ENCODE data around the gene NIPAL3.
"Not testable (repeated sequence)": the region's sequence is repeated elsewhere in the genome, so short reads cannot be mapped to it uniquely, and the experiment has no call there.

The NIPAL3 gene

GRCh38 chr1:24516506-24516905, 100.9 kb downstream of the NIPAL3 start:
- DNase-seq (ENCODE audit: low spot score) = no peak

- DNase-seq (ENCODE audit: low spot score) = no peak
Measured at GRCh38 chr1:24517898-24518297, 102.3 kb downstream of the NIPAL3 start.

DNA sequence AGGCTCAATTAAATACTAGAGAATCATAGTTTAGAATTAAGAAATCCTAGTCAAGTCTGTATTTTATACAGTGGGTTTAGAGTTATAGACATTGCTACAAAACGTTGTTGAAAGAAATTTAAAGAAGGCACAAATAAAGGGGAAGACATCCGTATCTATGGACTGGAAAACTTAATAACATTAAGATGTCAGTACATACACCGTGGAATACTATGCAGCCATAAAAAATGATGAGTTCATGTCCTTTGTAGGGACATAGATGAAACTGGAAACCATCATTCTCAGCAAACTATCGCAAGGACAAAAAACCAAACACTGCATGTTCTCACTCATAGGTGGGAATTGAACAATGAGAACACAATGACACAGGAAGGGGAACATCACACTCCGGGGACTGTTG, 104.7 kb downstream of the NIPAL3 start:
- DNase-seq (ENCODE audit: low spot score) = not testable (repeated sequence)

Measured in D341Med (cell line).